GM12864 (cell line): ENCODE measurements around the gene AFAP1.

Experiments used
- DNase-seq: peaks from one replicate; pipeline ENCODE4 v3.0.0-alpha.2; 2011; ENCODE audit warnings: low read depth
- H3K4me3 ChIP-seq: 2 replicates; pipeline ENCODE4 v1.5.1; 2011; ENCODE audit warnings: mild to moderate bottlenecking, low read depth, low read length, control low read depth
- TF ChIP-seq, protein P1 (sequence below): IDR thresholded peaks from 2 replicates; pipeline ENCODE4 v1.5.1; 2011; ENCODE audit warnings: low read depth, mild to moderate bottlenecking, moderate library complexity, low read length, control low read depth, inconsistent platforms; ENCODE audit errors: missing control alignments

AFAP1 gene

DNA sequence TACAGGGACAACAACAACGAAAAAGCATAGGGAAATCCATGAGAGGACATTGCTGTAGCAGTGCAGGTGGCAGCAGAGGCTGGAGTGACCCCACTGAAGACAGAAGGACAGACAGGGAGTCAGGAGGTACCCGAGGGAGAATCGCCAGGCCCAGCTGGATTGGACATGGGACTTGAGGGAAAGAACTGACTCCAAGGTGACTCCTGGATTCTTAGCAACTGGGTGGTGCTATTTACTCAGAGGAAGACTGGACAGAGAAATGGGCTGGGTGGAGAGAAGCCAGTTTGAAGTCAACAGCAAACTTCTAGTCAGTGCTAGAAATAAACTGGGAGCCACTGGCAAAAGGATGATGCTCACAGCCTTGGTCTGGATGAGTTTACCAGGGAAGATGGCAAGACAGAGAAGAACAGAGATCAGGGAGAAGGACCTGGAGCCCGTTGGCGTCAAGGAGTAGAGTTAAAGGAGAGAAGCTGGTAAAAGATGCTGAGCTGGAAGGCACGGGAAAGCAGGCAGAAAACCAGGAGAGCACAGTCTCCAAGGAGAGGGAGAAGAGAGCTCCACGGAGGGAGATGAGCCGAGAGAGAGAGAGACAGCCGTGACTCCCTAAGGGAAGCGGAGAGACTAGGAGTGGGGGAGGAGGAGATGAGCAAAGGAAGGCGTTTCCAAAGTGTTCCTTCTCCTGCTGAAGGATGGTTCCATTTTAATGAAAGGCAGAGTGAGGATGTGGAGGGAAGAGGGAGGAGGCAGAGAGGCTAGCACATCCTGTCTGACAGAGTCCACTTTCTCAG, 119.4 kb downstream of the AFAP1 start:
- no peak for DNase-seq
- no peak overlapping the region for H3K4me3 ChIP-seq
- TF ChIP-seq, protein P1, sequence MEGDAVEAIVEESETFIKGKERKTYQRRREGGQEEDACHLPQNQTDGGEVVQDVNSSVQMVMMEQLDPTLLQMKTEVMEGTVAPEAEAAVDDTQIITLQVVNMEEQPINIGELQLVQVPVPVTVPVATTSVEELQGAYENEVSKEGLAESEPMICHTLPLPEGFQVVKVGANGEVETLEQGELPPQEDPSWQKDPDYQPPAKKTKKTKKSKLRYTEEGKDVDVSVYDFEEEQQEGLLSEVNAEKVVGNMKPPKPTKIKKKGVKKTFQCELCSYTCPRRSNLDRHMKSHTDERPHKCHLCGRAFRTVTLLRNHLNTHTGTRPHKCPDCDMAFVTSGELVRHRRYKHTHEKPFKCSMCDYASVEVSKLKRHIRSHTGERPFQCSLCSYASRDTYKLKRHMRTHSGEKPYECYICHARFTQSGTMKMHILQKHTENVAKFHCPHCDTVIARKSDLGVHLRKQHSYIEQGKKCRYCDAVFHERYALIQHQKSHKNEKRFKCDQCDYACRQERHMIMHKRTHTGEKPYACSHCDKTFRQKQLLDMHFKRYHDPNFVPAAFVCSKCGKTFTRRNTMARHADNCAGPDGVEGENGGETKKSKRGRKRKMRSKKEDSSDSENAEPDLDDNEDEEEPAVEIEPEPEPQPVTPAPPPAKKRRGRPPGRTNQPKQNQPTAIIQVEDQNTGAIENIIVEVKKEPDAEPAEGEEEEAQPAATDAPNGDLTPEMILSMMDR, result no peak

DNA sequence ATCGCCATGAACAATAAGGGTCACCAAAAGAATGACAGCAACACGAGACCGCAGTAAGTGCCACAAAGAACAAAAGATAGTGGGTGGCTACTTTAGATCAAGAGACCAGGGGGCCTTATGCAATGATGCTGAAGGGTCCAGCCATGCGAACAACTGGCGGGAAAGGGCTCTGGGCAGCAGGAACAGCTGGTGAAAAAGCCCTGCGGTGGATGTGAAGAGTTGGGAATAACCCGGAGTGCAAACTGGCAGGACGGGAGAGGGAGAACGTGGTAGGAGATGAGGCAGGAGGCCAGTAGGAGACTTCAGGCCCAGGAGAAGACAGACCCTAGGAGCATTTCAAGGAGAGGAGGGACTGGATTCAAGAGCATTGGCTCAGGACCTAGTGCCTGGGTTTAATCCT, 120.2 kb downstream of the AFAP1 start:
- H3K4me3 ChIP-seq, result no peak overlapping the region
- DNase-seq, result no peak
- TF ChIP-seq, protein P1, result no peak

DNA sequence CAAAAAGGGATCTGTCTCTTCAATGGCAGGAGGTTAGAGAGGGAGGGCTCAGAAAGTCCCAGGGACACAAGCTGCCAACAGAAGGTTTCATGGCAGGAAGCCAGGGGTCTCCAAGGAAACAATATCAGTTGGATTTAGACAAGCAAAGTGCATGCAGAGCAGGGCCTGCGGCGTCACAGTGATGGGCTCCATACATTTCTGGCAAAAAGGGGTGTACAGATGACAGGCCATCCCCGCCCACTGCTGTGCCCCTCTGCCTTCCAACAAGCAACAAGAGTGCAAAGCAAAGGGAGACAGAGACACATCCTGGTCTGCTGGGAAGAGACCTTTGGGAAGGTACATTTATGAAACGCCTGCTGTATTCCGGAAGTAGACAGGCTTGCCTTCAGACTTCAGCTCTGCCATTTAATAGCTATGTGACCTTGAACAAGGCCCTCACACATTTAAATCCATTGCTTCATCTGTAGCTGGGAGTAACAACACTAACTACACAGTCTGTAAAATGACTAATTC, 121.2 kb downstream of the AFAP1 start:
- no peak for DNase-seq
- TF ChIP-seq, protein P1, result no peak

DNA sequence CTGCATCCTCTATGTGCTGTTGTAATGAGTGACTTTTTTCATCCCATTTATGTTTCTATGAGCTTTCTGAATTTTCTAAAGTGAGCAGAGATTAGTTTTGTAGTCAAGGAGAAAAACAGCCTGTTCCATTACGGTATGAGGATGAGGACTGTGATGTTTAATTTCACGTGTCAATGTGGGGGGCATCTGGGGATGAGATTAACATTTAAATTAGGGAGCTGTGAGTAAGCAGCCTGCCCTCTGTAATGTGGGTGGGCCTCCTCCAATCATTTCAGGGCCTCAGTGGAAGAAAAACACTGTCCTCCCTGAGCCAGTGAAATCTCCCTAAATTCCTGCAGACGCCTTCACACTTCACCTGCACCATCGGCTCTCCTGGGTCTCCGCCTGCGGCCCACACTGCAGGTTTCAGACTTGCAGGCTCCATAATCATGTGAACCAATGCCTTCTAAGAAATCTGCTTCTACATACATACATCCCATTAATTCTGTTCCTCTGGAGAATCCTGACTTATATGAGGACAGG, 121.7 kb downstream of the AFAP1 start:
- TF ChIP-seq, protein P1, result no peak
- DNase-seq, result no peak
- H3K4me3 ChIP-seq, result no peak overlapping the region

More for the DNA sequence above, 121.2 kb downstream of the AFAP1 start:
- H3K4me3 ChIP-seq, result no peak overlapping the region

DNA sequence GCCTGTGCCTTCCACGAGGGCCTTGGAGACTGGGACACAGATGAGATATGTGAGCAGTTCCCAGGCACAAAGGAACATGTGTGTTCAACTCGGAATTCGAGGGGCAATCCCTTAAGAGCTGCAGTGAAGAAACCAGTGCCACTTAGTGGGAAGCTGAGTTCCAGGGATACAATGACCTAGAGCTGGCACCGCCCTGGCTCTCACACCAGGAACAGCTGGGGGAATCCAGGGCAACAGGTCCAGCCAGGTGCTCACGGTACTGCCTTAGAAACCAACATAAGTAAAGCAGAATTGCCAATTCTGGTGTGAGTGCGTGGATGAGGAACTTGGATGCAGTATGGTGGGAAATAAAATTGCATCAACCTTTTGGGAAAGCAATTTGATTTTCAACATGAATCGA, 122.9 kb downstream of the AFAP1 start:
- no peak overlapping the region for H3K4me3 ChIP-seq
- no peak for DNase-seq
- TF ChIP-seq, protein P1, result no peak

DNA sequence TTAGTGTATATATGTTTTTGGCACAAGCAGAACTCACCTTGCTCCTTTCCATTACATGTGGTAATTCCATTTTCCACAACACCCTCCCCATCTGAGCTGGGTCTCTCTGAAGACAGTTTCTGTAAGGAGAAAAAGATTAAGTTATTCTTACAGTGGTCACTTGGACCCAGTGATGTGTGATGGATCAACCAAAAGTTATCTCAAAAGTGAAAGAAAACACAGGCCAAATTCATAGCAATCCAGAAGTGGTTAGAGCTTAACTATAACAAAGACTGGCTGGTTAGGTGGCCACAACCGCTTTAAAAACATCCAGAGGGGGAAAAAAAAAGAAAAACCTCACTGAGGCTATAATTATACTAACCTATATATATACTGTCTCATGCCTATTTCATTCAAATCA, 123.7 kb downstream of the AFAP1 start:
- TF ChIP-seq, protein P1, result no peak
- H3K4me3 ChIP-seq, result no peak overlapping the region
- DNase-seq, result no peak
